ENCODE data around the gene GRIA2. TPM values are rescaled to one million over a fixed set of nuclear protein-coding genes. Genes with fewer than 3 reads are reported as not detected.
"Not testable (repeated sequence)": the region's sequence is repeated elsewhere in the genome, so short reads cannot be mapped to it uniquely, and the experiment has no call there.

GRIA2 gene
- total RNA-seq, 2 donors from 2014 or later, result not detected

- Histone ChIP-seq H3K27ac (no peak overlapping the region), H3K9me3 (no peaks in the 10 kb centered on the region), H3K4me1 (peaks cover 0 to 12% of the 10 kb centered on the region in 2 donors), H3K27me3 (peaks cover 2 to 8% of the 10 kb centered on the region in 2 donors), H3K4me3 (no peak overlapping the region), H3K36me3 (no peaks in the 10 kb centered on the region)
- TF ChIP-seq, protein P1, sequence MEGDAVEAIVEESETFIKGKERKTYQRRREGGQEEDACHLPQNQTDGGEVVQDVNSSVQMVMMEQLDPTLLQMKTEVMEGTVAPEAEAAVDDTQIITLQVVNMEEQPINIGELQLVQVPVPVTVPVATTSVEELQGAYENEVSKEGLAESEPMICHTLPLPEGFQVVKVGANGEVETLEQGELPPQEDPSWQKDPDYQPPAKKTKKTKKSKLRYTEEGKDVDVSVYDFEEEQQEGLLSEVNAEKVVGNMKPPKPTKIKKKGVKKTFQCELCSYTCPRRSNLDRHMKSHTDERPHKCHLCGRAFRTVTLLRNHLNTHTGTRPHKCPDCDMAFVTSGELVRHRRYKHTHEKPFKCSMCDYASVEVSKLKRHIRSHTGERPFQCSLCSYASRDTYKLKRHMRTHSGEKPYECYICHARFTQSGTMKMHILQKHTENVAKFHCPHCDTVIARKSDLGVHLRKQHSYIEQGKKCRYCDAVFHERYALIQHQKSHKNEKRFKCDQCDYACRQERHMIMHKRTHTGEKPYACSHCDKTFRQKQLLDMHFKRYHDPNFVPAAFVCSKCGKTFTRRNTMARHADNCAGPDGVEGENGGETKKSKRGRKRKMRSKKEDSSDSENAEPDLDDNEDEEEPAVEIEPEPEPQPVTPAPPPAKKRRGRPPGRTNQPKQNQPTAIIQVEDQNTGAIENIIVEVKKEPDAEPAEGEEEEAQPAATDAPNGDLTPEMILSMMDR (IDR thresholded peaks at IDR 0.05), result no peak
- no peak for DNase-seq (ENCODE audit: low spot score)
Observed at GRCh38 chr4:157226601-157227000, 6.1 kb downstream of the GRIA2 start.

GRCh38 chr4:157231525-157231924, 11.0 kb downstream of the GRIA2 start:
- no peaks in the 10 kb centered on the region for H3K4me1 ChIP-seq
- TF ChIP-seq, protein P1 (IDR thresholded peaks at IDR 0.05), result no peak
- DNase-seq (ENCODE audit: low spot score), result no peak

GRCh38 chr4:157242871-157243270, 22.3 kb downstream of the GRIA2 start:
- no peaks in the 10 kb centered on the region for H3K9me3 ChIP-seq
- H3K27ac ChIP-seq, result no peak overlapping the region
- H3K36me3 ChIP-seq, result no peaks in the 10 kb centered on the region
- TF ChIP-seq, protein P1 (IDR thresholded peaks at IDR 0.05), result no peak
- H3K4me3 ChIP-seq, result no peak overlapping the region
- no peak for DNase-seq (ENCODE audit: low spot score)
- H3K4me1 ChIP-seq, result no peaks in the 10 kb centered on the region
- H3K27me3 ChIP-seq, result no peaks in the 10 kb centered on the region

More at GRCh38 chr4:157231525-157231924, 11.0 kb downstream of the GRIA2 start:
- Histone ChIP-seq H3K27ac (no peak overlapping the region), H3K36me3 (no peaks in the 10 kb centered on the region), H3K4me3 (no peak overlapping the region), H3K9me3 (no peaks in the 10 kb centered on the region), H3K27me3 (no peaks in the 10 kb centered on the region)

DNA sequence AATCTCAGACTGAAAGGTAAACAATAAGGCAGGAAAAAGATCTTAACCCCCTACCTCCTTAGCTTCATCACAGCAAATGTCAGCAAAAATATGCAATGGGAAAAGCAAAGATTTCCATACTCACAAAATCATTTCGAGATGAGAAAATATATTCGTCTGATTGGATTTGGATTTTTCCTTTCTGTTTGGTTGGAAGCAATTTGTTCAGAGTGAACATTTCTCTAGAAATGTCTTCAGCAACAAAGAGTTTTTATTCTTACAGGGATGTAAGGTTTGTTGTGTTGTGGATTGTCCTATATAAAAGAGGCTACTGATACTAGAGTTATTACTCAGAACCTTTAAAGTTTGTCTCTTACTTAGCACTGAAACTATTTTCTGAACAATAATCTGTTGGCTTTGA, 23.8 kb downstream of the GRIA2 start:
- no peak for DNase-seq (ENCODE audit: low spot score)
- no peaks in the 10 kb centered on the region for H3K4me1 ChIP-seq
- TF ChIP-seq, protein P1 (IDR thresholded peaks at IDR 0.05), result no peak
- H3K4me3 ChIP-seq, result no peak overlapping the region
- H3K27me3 ChIP-seq, result no peaks in the 10 kb centered on the region
- H3K9me3 ChIP-seq, result no peaks in the 10 kb centered on the region
- H3K36me3 ChIP-seq, result no peaks in the 10 kb centered on the region
- H3K27ac ChIP-seq, result no peak overlapping the region

- TF ChIP-seq, protein P1 (IDR thresholded peaks at IDR 0.05), result no peak
Observed at GRCh38 chr4:157245351-157245750, 24.8 kb downstream of the GRIA2 start.

GRCh38 chr4:157246964-157247363, 26.4 kb downstream of the GRIA2 start:
- TF ChIP-seq, protein P1 (IDR thresholded peaks at IDR 0.05), result no peak
- no peaks in the 10 kb centered on the region for H3K27me3 ChIP-seq
- H3K36me3 ChIP-seq, result no peaks in the 10 kb centered on the region
- no peaks in the 10 kb centered on the region for H3K9me3 ChIP-seq
- no peak for DNase-seq (ENCODE audit: low spot score)
- H3K4me1 ChIP-seq, result no peaks in the 10 kb centered on the region
- H3K4me3 ChIP-seq, result no peak overlapping the region
- no peak overlapping the region for H3K27ac ChIP-seq

More at GRCh38 chr4:157245351-157245750, 24.8 kb downstream of the GRIA2 start:
- H3K36me3 ChIP-seq, result no peaks in the 10 kb centered on the region
- no peaks in the 10 kb centered on the region for H3K27me3 ChIP-seq
- H3K27ac ChIP-seq, result no peak overlapping the region
- no peaks in the 10 kb centered on the region for H3K9me3 ChIP-seq
- no peak overlapping the region for H3K4me3 ChIP-seq
- no peaks in the 10 kb centered on the region for H3K4me1 ChIP-seq
- DNase-seq (ENCODE audit: low spot score), result no peak

- not testable (repeated sequence) for H3K4me1 ChIP-seq; H3K27ac ChIP-seq; H3K36me3 ChIP-seq; H3K27me3 ChIP-seq; DNase-seq (ENCODE audit: low spot score); H3K4me3 ChIP-seq
- H3K9me3 ChIP-seq, result peaks cover 0 to 15% of the 10 kb centered on the region in 2 donors
Observed at GRCh38 chr4:157258165-157258564, 37.6 kb downstream of the GRIA2 start.

All from right atrium auricular region (tissue), 2 donors.